ENCODE data around the gene XPC.

The XPC gene

DNA sequence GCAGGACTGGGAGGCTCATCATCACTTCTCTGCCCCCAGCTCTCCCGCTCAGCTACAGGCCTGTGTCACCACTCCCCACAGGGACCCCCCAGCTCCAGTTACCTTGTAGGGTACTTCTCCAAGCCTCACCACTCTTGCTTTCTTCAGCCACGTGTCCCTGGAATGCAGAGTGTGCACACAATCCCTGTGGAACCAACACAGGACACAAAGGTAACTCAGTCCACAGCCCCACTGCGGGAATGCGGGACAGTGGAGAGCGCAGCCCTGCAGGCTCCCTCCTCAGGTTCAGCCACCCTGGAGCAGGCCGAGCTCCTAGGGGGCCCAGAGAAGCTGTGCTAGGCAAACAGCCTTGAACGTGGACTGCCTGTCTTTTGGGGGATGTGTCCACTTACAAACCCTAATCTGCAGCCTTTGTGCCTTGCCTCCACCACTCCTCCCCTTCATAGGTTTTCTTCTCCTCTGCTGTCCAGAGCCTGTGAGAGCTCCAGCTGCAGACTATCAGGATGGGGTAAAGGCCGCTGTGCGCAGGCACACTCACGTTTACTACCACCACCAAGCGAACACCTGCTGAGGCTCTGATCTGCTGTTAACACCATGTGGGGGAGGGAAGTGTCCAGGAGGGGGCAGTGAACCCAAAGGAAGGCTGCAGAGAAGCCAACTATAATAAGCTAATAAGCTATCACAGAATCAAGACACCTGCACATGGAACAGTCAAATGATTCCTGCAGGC, 26.0 kb downstream of the XPC start:
- TF ChIP-seq, protein P1, sequence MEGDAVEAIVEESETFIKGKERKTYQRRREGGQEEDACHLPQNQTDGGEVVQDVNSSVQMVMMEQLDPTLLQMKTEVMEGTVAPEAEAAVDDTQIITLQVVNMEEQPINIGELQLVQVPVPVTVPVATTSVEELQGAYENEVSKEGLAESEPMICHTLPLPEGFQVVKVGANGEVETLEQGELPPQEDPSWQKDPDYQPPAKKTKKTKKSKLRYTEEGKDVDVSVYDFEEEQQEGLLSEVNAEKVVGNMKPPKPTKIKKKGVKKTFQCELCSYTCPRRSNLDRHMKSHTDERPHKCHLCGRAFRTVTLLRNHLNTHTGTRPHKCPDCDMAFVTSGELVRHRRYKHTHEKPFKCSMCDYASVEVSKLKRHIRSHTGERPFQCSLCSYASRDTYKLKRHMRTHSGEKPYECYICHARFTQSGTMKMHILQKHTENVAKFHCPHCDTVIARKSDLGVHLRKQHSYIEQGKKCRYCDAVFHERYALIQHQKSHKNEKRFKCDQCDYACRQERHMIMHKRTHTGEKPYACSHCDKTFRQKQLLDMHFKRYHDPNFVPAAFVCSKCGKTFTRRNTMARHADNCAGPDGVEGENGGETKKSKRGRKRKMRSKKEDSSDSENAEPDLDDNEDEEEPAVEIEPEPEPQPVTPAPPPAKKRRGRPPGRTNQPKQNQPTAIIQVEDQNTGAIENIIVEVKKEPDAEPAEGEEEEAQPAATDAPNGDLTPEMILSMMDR (IDR thresholded peaks at IDR 0.05; ENCODE audit: low read depth, low read length, missing control alignments), result peak; percentile 26
- no peak overlapping the region for H3K4me3 ChIP-seq (ENCODE audit: low read depth, low read length)
- in situ Hi-C loops (cut with HindIII; ENCODE audit: low sequenced_read_pairs), result no loop called here
- no peak for DNase-seq (ENCODE audit: low read depth)

DNA sequence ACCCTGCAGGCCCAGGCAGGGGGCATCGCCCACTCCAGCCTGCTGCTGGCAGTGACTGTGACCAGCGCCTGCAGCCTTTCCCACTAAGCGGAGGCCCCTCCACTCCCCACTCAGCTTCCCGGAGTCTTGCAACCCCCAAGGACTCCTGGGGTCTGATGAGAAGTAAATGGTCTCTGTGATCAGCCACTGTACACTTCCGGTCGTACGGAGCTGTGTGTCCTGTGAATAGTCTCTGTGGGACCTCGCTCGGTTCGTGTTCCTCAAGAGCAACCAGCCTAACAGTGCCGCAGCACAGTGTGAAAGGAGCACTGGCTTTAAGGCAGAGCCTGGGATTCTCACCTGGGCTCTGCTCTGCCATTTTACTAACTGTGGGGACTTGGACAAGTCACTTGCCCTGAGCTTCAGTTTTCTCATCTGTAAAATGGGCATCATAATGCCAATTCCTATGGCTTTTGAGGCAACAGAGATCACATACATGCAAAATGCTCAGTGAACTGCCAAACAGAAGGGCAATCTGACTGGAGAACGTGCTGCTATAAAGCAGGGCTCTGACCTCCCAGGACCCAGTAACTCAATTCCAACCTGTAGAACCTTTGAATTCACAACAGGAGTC, 26.8 kb downstream of the XPC start:
- in situ Hi-C loops (cut with HindIII; ENCODE audit: low sequenced_read_pairs), result no loop called here

DNA sequence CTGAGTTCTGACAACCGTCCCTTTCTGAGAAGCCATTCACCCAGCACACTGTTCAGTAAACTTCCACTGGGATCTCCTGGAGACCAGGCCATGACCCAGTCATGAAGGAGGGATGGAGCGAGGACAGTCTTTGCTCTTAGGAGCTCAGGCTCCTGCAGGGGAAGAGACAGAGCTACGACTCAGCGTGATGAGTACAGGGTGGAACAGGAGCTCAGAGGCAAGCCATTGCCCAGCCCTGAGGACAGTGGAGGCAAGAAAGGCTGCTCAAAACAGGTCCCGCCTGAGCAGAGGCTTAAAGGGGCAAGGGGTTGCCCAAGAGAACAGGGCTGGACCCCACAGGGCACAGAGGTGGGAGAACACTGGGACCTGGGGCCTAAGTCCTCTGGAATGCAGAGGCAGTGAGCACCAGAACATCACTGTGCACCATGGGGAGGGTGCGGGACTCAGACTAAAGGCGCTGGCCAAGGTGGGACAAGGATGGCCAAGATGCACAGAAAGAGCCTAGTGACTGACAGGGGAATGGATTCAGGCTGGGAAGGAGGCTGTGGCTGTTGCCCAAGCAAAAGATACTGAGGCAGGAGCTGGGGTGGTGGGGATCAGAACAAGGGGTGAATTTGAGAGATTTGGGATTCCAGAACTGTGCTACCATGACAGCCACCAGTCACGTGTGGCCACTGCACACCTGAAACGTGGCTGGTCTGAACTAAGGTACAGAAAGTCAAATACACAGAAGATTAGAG, 27.7 kb downstream of the XPC start:
- DNase-seq (ENCODE audit: low read depth), result no peak
- in situ Hi-C loops (cut with HindIII; ENCODE audit: low sequenced_read_pairs), result no loop called here
- H3K4me3 ChIP-seq (ENCODE audit: low read depth, low read length), result no peak overlapping the region
- TF ChIP-seq, protein P1 (IDR thresholded peaks at IDR 0.05; ENCODE audit: low read depth, low read length, missing control alignments), result no peak

More for the DNA sequence above, 26.8 kb downstream of the XPC start:
- DNase-seq (ENCODE audit: low read depth), result no peak
- no peak overlapping the region for H3K4me3 ChIP-seq (ENCODE audit: low read depth, low read length)
- TF ChIP-seq, protein P1 (IDR thresholded peaks at IDR 0.05; ENCODE audit: low read depth, low read length, missing control alignments), result no peak

DNA sequence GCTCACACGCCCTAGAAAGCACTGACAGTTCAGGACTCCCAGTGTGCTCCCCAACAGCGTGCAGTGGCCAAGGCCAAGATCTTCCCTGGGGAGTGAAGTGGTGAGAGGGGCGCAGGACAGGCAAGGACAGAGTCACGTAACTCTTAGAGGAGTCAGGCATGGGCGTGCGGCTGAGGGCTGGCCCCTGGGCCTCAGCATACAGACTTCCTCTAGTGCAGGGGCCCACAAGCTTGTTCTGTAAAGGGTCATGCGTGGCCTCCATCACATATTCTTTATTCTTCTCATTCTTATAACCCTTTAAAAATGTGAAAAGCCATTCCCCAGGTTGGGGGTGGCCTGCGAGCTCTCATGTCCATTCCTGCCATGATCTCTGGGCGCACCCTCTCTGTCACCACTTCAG, 28.3 kb downstream of the XPC start:
- in situ Hi-C loops (cut with HindIII; ENCODE audit: low sequenced_read_pairs), result no loop called here
- TF ChIP-seq, protein P1 (IDR thresholded peaks at IDR 0.05; ENCODE audit: low read depth, low read length, missing control alignments), result no peak
- no peak for DNase-seq (ENCODE audit: low read depth)
- no peak overlapping the region for H3K4me3 ChIP-seq (ENCODE audit: low read depth, low read length)

DNA sequence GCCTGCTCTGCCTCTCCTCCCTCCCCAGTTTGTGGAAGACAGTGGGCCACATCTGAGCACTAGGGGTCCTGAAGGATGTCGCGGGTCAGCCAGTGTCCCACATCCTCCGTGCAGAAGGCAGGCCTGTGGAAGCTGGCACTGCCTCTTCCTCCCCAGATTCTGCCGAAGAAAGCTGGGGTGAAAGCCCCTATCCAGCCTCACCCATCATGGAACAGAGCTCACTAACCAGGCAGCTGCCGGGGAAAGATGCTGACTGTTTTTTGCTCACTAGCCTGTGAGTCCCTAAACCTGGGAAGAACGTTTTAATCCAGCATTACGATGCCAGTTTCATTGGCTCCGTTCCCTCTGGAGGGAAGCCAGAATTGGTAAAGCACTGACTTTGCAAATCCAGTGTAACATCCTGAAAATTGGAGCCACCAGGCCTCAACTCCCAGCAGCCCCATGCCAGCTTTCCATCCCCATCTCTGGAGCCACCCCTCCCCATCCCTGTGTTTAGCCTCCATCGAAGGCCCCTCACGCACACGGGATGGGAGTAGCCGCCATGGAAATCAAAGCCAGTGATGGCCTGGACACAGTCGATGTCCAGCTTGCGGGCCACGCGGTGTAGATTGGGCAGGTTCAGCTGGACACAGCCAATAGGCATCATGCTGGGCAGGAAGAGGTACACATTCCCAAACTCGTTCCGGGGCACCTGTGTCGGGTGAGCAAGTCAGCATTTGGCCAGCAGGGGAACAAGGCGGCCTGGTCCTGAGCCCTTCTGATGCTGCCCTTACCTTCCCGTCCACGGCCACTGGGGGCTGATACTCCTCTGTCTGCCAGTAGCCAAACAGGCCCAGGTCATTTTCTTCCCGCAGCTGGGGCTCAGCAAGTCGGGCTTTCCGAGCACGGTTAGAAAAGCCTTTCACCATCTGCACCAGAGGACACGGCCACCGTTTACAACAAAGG, 30.1 kb downstream of the XPC start:
- H3K4me3 ChIP-seq (ENCODE audit: low read depth, low read length), result no peak overlapping the region
- no peak for DNase-seq (ENCODE audit: low read depth)
- TF ChIP-seq, protein P1 (IDR thresholded peaks at IDR 0.05; ENCODE audit: low read depth, low read length, missing control alignments), result peak; percentile 33
- in situ Hi-C loops (cut with HindIII; ENCODE audit: low sequenced_read_pairs), result no loop called here

DNA sequence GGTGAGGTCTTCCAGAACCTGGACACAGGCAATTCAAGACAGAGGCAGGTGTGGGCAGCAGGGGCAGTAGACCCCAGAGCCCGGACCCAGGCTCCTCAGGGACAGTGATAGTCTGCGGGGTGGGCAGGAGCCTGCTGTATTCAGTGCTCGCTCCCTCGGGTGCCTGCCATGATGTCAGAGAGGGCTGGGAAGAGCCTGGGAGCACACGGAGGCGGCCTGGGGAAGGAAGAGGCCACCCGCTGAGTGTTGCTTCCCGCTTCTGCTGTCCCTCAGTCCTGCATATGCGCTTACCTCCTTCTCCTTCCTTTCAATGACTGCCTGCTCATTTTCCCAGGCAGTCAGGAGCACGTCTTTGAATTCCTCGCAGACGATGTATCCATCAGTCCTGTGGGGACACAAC, 30.8 kb downstream of the XPC start:
- TF ChIP-seq, protein P1 (IDR thresholded peaks at IDR 0.05; ENCODE audit: low read depth, low read length, missing control alignments), result no peak
- no peak overlapping the region for H3K4me3 ChIP-seq (ENCODE audit: low read depth, low read length)
- DNase-seq (ENCODE audit: low read depth), result no peak
- in situ Hi-C loops (cut with HindIII; ENCODE audit: low sequenced_read_pairs), result no loop called here
